HepG2 (cell line): ENCODE results near the gene VPS54. TPM values are rescaled to one million over a fixed set of nuclear protein-coding genes. Genes with fewer than 3 reads are reported as not detected.
A peak's percentile ranks its signal among the peaks of the same experiment; 100 is the strongest.

Experiments
- ETV5 ChIP-seq: IDR thresholded peaks from 2 replicates; pipeline ENCODE4 v1.6.1; 2018; ENCODE audit warnings: missing biosample characterization, missing genetic modification reagents, inconsistent platforms, borderline replicate concordance
- GATA4 ChIP-seq: sonication (generic); IDR thresholded peaks from 2 replicates; pipeline ENCODE4 v1.6.1; 2016; ENCODE audit warnings: antibody characterized with exemption, low read depth, borderline replicate concordance
- GRHL1 ChIP-seq: sonication (generic); formaldehyde crosslinking; conservative IDR thresholded peaks from 2 replicates; pipeline ENCODE4 v1.8.0; 2022; ENCODE audit warnings: missing genetic modification reagents
- HIC2 ChIP-seq: sonication (generic); formaldehyde crosslinking; IDR thresholded peaks from 2 replicates; pipeline ENCODE4 v1.9.0; 2022; ENCODE audit warnings: low read depth, missing genetic modification reagents
- KLF16 ChIP-seq, 2 experiments: sonication (generic) in 1 of 2; formaldehyde crosslinking in 1 of 2; IDR thresholded peaks; 2 replicates each; pipeline versions ENCODE4 v1.6.1 to v1.8.0; 2016 to 2023; ENCODE audit warnings: missing genetic modification reagents in 2 of 2, missing compliant biosample characterization in 1 of 2
- KLF9 ChIP-seq: IDR thresholded peaks from 2 replicates; pipeline ENCODE4 v1.6.1; 2016; ENCODE audit warnings: low read depth
- LCORL ChIP-seq, 2 experiments: fragments of 450-650 bp in 1 of 2; sonication (generic) in 1 of 2; formaldehyde crosslinking in 1 of 2; IDR thresholded peaks; 2 replicates each; pipeline versions ENCODE4 v1.5.0 to v1.6.1; 2017 to 2020; ENCODE audit warnings: antibody characterized with exemption in 1 of 2, missing genetic modification reagents in 1 of 2
- MIER3 ChIP-seq: IDR thresholded peaks from 2 replicates; pipeline ENCODE4 v1.6.1; 2016; ENCODE audit warnings: missing compliant biosample characterization, borderline replicate concordance
- NFYC ChIP-seq: IDR thresholded peaks from 2 replicates; pipeline ENCODE4 v1.6.1; 2016; ENCODE audit warnings: missing genetic modification reagents, missing compliant biosample characterization
- NPAS2 ChIP-seq: sonication (generic); formaldehyde crosslinking; IDR thresholded peaks from 2 replicates; pipeline ENCODE4 v1.8.0; 2022; ENCODE audit warnings: mild to moderate bottlenecking, missing genetic modification reagents, borderline replicate concordance
- NR2F1 ChIP-seq, 2 experiments: fragments of 450-650 bp in 1 of 2; formaldehyde crosslinking in 1 of 2; IDR thresholded peaks; 2 replicates each; pipeline versions ENCODE4 v1.5.0 to v1.6.1; 2016 to 2020; ENCODE audit warnings: mild to moderate bottlenecking in 1 of 2, missing compliant biosample characterization in 1 of 2, missing genetic modification reagents in 1 of 2, moderate library complexity in 1 of 2
- NR2F2 ChIP-seq: IDR thresholded peaks from 2 replicates; pipeline ENCODE4 v1.6.1; 2012; ENCODE audit warnings: low read depth, inconsistent platforms, borderline replicate concordance
- PPARG ChIP-seq: conservative IDR thresholded peaks from 2 replicates; pipeline ENCODE4 v1.6.1; 2016; ENCODE audit warnings: missing biosample characterization, missing genetic modification reagents
- RCOR2 ChIP-seq: IDR thresholded peaks from 2 replicates; pipeline ENCODE4 v1.6.1; 2016; ENCODE audit warnings: missing biosample characterization, missing genetic modification reagents
- SKIL ChIP-seq: sonication (generic); formaldehyde crosslinking; IDR thresholded peaks from 2 replicates; pipeline ENCODE4 v1.8.0; 2022; ENCODE audit warnings: missing genetic modification reagents, mild to moderate bottlenecking, moderate library complexity, borderline replicate concordance
- SOX13 ChIP-seq, 3 experiments: fragments of 450-650 bp in 1 of 3; sonication (generic) in 1 of 3; formaldehyde crosslinking in 1 of 3; IDR thresholded peaks in 2 of 3; conservative IDR thresholded peaks in 1 of 3; 2 replicates each; pipeline versions ENCODE4 v1.5.0 to v1.6.1; 2016 to 2020; ENCODE audit warnings: antibody characterized with exemption in 1 of 3, mild to moderate bottlenecking in 1 of 3, missing compliant biosample characterization in 1 of 3, missing genetic modification reagents in 1 of 3, moderate library complexity in 1 of 3
- TCF7 ChIP-seq: sonication (generic); IDR thresholded peaks from 2 replicates; pipeline ENCODE4 v1.6.1; 2016; ENCODE audit warnings: antibody characterized with exemption, low read depth
- TFAP4 ChIP-seq: sonication (generic); IDR thresholded peaks from 2 replicates; pipeline ENCODE4 v1.6.1; 2016; ENCODE audit warnings: low read depth, borderline replicate concordance
- XBP1 ChIP-seq: sonication (generic); formaldehyde crosslinking; IDR thresholded peaks from 2 replicates; pipeline ENCODE4 v1.5.0; 2020; ENCODE audit warnings: missing genetic modification reagents
- ZBTB39 ChIP-seq: sonication (generic); formaldehyde crosslinking; IDR thresholded peaks from 2 replicates; pipeline ENCODE4 v1.5.0; 2020; ENCODE audit warnings: missing genetic modification reagents
- polyA plus RNA-seq, 8 experiments: library from polyadenylated mRNA; depleted of rRNA in 3 of 8; stranded (reverse) in 7 of 8; unstranded in 1 of 8; fragments of >200 nt; fragmentation: Illumina TruSeq in 4 of 8; extraction: Trizol in 4 of 8; gene quantifications; 2 replicates each; pipeline versions ENCODE4 v1.2.1 to v1.2.3, GENCODE V29; 2011 to 2016; ENCODE audit warnings: low read depth in 4 of 8, missing spikeins in 1 of 8, mixed read lengths in 1 of 8; ENCODE audit not compliant: insufficient read depth in 1 of 8
- total RNA-seq, 5 experiments: library from RNA; depleted of rRNA; stranded (reverse); fragments of >200 nt; fragmentation: Illumina TruSeq; extraction: Trizol; gene quantifications; 2 replicates each; pipeline ENCODE4 v1.2.3, GENCODE V29; 2016; ENCODE audit warnings: low read depth in 1 of 5

Gene VPS54
- total and polyA plus RNA-seq, 2 of the 13 experiments (the other 11 are each of a cell fraction or from before 2014, with no cell fraction given), result 64.7 to 77.5 TPM

GRCh38 chr2:63983986-63984605, 35.1 kb downstream of the VPS54 start (continued):
- peak; percentile 94 for TF ChIP-seq ZBTB39 (CRISPR knock-in tag)
- TF ChIP-seq TCF7, result peak; percentile 100
- TF ChIP-seq SOX13 (IDR thresholded peaks at IDR 0.05), result peak; percentile 80; the same call in 1 of the 2 replicates
- peak in 1 of 2 experiments; percentile 97; a peak in 2 of 4 replicates for TF ChIP-seq SOX13 (CRISPR knock-in tag; conservative IDR thresholded peaks at IDR 0.05 in 1 of 2, IDR thresholded peaks at IDR 0.05 in 1 of 2)
- TF ChIP-seq NR2F1 (CRISPR knock-in tag; IDR thresholded peaks at IDR 0.05), result peak; percentile 91 to 95
- TF ChIP-seq KLF16 (CRISPR knock-in tag; IDR thresholded peaks at IDR 0.05), result peak in 1 of 2 experiments; percentile 91; a peak in 2 of 4 replicates
- TF ChIP-seq MIER3 (CRISPR knock-in tag), result peak; percentile 98
- TF ChIP-seq PPARG, result peak; percentile 98
- no peak for TF ChIP-seq HIC2 (CRISPR knock-in tag)
- TF ChIP-seq RCOR2 (CRISPR knock-in tag), result peak; percentile 96
- peak; percentile 89 for TF ChIP-seq SKIL (CRISPR knock-in tag)
- no peak for TF ChIP-seq LCORL (IDR thresholded peaks at IDR 0.05)
- TF ChIP-seq LCORL (CRISPR knock-in tag; IDR thresholded peaks at IDR 0.05), result peak; percentile 54
- 0 out of 2 replicates have a peak, but pooled peaks have one; percentile 43 for TF ChIP-seq XBP1
- peak; percentile 95 for TF ChIP-seq KLF9 (CRISPR knock-in tag)
- TF ChIP-seq NR2F2, result peak; percentile 99
- peak; percentile 98 for TF ChIP-seq ETV5 (CRISPR knock-in tag)
- TF ChIP-seq NPAS2 (CRISPR knock-in tag), result no peak
- no peak for TF ChIP-seq GRHL1 (CRISPR knock-in tag)
- TF ChIP-seq TFAP4, result peak; percentile 61; the same call in 1 of the 2 replicates
- peak; percentile 100 for TF ChIP-seq GATA4
- no peak; the same call in none of the 2 replicates for TF ChIP-seq NFYC
